Ovary (tissue), 3 donors: ENCODE measurements around the gene RGS12.

Source experiments
- CTCF ChIP-seq, 3 donors: fragments of 450-650 bp in 2 of 3; fragments of 200-600 bp in 1 of 3; IDR thresholded peaks; one replicate each; pipeline versions ENCODE4 v1.5.1 to v1.8.0; 2016 to 2022; ENCODE audit warnings: antibody characterized with exemption in 3 of 3, mild to moderate bottlenecking in 1 of 3
- POLR2A ChIP-seq: fragments of 450-650 bp; IDR thresholded peaks from one replicate; pipeline ENCODE4 v1.6.1; 2017; ENCODE audit warnings: antibody characterized with exemption, mild to moderate bottlenecking, moderate library complexity
- donor health status: DM: no; HTN: no; CAD: no.

GRCh38 chr4:3262208-3263052 lies 30.4 kb upstream of the RGS12 start:
- TF ChIP-seq CTCF (IDR thresholded peaks at IDR 0.05) (no peak), POLR2A (no peak)
